Mammary epithelial cell (primary cell): ENCODE results near the gene KDM4B.

Experiments used
- EZH2 ChIP-seq: IDR thresholded peaks from 2 replicates; pipeline ENCODE4 v1.6.1; 2012; ENCODE audit warnings: low read length, inconsistent platforms, borderline replicate concordance
- TF ChIP-seq, protein P1 (sequence below), 2 donors: IDR thresholded peaks in 1 of 2; conservative IDR thresholded peaks in 1 of 2; 2 replicates each; pipeline ENCODE4 v1.5.1; 2011 to 2012; ENCODE audit warnings: inconsistent platforms in 2 of 2, low read length in 2 of 2, mild to moderate bottlenecking in 2 of 2, control low read depth in 1 of 2, low read depth in 1 of 2; ENCODE audit not compliant: insufficient read depth in 1 of 2; ENCODE audit errors: extremely low read depth in 1 of 2

DNA sequence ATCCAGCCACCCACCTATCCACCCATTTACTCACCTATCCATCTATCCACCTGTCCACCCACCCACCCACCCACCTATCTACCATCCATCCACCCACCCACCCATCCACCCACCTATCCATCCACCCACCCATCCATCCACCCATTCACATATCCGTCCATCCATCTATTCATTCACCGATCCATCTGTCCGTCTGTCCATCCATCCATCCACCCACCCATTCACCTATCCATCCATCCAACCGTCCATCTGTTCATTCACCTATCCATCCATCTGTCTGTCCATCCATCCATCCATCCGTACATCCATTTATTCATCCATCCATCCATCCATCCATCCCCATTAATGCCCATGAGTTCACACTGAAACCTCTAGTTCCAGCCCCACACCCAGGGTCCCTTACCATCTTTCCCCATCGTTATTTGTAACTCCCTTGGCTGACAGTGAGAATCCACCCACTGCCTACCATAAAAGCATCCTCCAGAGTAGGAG lies 31.3 kb downstream of the KDM4B start:
- TF ChIP-seq, protein P1, sequence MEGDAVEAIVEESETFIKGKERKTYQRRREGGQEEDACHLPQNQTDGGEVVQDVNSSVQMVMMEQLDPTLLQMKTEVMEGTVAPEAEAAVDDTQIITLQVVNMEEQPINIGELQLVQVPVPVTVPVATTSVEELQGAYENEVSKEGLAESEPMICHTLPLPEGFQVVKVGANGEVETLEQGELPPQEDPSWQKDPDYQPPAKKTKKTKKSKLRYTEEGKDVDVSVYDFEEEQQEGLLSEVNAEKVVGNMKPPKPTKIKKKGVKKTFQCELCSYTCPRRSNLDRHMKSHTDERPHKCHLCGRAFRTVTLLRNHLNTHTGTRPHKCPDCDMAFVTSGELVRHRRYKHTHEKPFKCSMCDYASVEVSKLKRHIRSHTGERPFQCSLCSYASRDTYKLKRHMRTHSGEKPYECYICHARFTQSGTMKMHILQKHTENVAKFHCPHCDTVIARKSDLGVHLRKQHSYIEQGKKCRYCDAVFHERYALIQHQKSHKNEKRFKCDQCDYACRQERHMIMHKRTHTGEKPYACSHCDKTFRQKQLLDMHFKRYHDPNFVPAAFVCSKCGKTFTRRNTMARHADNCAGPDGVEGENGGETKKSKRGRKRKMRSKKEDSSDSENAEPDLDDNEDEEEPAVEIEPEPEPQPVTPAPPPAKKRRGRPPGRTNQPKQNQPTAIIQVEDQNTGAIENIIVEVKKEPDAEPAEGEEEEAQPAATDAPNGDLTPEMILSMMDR (conservative IDR thresholded peaks at IDR 0.05 in 1 of 2, IDR thresholded peaks at IDR 0.05 in 1 of 2; ENCODE audit: extremely low read depth in 1 of 2, insufficient read depth in 1 of 2, low read depth in 1 of 2, low read length in 2 of 2): no peak
- TF ChIP-seq EZH2: no peak
